ENCODE results near the gene ZNF431.
"Not testable (repeated sequence)": the region's sequence is repeated elsewhere in the genome, so short reads cannot be mapped to it uniquely, and the experiment has no call there.

The ZNF431 gene

DNA sequence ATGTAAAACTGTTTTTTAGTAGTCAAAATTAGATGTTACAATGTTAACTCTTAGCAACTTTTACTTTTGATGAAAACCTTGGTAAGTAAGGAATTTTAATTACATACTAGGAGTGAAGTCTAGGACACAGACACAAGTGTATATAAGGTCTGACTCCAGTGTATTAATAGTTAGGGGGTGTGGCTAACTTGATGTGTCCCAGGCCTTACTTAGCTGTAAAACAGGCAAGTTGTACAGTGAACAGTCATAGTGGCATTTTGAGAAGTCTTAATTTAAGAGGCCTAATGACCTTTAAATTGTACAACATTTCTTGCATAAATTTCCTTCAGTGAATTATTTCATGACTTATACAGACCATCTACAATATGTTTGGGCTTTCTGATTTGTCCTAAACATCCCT lies 6.8 kb downstream of the ZNF431 start:
- no peak for DNase-seq

DNA sequence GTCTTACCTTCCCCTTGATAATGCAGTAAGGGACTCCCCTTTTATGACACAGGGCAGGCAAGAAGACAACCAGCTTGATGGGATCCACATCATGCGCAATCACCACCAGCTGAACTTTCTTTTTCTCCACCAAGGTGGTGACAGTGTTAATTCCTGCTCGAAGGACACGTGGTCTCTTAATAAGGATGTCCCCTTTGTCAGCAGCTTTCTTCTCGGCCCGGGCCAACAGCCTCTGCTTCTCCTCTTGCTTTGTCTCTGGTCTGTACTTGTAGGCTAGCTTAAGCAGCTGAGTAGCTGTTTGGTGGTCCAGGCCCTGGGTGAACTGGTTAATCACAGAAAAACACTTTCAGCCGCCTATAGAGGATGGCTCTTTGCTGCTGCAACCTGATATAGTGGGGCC lies 8.0 kb downstream of the ZNF431 start:
- DNase-seq: no peak

DNA sequence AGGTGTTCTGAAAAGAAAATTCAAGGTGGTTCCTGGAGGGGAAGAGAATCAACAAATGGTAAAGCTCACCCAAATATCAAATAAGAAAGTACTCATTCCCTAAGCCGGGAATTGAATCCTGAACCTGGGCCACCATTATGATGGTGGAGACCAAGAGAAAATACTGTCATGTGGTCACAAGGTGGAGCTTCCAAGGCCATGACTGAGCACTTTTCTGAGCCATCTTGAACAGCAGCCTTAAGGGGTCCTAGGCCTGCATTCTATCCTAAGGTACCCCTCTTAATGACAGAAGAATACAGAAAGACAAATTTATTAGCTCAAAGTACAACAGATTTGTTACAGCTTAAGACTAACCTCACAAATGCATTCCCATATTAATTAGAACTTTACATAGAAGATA lies 9.6 kb downstream of the ZNF431 start:
- DNase-seq: no peak

DNA sequence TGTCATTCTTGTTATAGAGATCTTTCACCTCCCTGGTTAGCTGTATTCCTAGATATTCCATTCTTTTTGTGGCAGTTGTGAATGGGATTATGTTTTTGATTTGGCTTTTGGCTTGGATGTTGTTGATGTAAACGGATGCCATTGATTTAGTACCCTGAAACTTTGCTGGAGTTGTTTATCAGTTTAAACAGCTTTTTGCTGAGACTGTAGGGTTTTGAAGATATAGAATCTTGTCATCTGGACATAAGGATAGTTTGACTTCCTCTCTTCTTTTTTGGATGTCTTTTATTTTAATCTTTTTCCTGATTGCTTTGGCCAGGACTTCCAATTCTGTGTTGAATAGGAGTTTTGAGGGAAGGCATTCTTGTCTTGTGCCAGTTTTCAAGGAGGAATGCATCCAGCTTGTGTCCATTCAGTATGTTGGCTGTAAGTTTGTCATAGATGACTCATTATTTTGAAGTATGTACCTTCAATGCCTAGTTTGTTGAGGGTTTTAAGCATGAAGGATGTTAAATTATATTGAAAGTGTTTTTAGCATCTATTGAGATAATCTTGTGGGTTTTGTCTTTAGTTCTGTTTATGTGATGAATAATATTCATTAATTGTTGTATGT lies 16.8 kb downstream of the ZNF431 start:
- no peak for DNase-seq

DNA sequence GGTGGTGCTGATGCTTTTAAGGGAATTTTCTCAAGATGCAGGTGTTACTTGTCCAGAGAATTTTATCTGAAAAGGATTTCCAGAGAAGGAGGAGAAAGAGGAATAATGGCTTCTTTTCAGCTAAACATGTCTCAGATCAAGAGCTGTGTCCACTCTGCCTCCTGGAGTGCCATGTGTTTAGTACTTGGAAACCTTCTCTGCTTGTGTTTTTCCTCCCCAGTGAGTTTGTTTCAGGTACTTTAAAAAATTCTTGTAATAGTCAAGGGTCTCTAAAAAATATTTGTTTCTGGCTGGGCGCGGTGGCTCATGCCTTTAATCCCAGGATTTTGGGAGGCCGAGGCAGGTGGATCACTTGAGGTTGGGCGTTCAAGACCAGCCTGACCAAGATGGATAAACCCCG lies 22.7 kb downstream of the ZNF431 start:
- no peak for DNase-seq

DNA sequence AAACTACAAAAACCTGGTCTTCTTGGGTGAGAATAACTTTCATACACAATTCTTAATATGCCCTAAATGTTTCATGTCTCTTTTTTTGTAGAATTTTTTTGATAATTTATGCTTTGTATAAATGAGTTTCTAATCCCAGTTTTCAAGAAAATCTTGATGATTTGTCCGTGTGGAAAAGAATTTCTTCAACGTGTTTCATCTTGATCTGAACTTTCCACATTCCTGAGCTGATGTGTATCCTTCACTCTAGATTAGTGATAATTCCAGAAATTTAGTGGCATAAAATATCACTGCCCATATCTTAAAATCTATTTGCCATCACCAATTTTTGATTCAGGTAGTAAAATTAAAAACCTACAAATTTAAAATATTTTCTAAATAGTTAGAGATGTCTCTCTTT lies 24.6 kb downstream of the ZNF431 start:
- no peak for DNase-seq

DNA sequence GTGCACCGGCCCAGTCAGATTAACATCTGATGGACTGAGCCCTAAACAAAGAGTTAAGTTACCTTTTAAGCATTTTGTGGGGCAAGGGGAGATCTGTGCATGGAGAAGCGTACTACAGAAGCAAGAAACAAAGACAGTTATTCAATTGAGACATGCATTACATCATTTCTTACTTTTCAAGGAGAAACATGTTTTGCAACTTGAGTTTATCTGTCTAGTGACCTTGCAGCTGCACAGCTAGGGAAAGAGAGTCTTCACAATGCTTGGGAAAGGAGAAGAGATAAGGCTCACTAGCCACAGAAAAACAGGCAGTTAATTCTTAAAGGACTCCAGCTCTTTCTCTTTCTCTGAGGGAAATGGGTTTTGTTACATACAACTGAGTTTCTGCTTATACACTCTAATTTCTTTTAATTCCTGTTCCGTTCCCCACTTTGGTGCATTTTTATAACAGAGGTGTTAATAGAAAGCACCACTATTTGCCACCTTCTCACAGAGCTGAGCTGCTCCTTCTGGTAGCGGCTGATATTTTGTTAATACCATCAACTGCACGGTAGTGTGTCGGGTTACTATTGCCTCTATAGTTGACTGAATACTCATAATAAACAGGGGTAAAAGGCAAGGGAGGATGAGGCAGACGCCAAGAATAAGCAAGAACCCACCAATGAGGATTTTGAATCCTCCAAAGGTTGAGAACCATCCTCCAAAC lies 55.9 kb downstream of the ZNF431 start:
- no peak for DNase-seq

DNA sequence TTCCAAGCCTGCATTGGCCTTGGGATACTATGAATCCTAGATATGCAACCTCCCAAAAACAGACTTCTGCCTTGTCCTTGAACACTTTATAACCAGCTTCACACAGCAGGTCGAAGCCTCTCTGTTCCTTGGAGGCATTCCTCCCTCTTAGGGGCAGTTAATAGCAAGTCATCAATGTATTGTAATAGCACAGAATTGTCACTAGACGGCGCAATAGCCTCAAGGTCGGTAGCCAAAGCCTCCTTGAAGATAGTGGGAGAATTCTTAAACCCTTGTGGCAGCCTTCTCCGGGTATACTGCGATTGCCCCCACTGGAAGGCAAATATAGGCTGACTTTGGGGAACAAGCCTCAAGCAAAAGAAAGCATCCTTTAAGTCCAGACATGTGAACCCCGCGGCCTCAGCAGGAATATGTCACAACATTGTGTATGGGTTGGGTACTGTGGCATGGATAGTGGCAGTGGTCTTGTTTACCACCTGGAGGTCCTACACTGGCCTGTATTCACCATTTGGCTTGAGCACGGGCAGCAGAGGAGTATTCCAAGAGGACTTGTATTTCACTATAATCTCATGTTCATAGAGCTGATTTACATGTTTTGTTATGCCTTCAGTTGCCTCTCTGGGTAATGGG lies 61.1 kb downstream of the ZNF431 start:
- no peak for DNase-seq

DNA sequence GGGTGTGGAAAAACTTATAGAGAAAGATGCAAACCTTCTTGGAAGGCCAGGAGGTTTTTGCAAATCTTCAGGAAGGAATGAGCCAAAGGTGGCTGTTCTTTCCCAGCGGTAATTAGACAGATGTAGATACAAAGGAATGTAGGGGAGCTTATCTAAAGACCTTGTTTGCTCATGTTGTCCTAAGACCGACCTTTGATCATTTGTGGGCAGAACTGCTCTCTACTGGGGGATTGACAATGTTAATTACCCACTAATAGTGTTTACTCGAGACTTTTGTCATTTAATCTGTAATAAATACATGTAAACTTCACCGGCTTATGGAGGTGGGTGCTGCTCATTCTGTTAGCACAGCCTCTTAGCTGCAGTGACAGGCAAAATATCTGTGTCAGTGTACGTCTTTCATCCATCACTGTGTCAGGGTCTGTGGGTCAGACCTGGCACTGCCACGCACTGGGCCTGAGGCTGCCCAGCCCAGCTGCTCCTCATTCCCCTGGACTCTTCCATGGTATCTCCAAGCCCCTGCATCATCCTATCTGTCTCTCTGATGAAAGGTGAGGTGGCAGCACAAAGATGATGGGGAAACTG lies 68.3 kb downstream of the ZNF431 start:
- no peak for DNase-seq

DNA sequence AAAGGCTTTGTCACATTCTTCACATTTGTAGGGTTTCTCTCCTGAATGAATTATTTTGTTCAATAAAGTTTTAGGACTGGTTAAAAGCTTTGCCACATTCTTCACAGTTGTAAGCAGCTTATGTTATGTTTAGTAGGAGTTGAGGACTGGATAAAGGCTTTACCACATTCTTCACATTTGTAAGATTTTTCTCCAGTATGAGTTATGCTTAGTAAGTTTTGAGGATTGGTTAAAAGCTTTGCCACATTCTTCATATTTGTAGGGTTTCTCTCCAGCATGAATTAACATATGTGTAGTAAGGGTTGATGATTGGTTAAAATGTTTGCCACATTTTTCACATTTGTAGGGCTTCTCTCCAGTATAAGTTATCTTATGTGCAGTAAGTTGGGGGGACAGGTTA lies 79.9 kb downstream of the ZNF431 start:
- no peak for DNase-seq

DNA sequence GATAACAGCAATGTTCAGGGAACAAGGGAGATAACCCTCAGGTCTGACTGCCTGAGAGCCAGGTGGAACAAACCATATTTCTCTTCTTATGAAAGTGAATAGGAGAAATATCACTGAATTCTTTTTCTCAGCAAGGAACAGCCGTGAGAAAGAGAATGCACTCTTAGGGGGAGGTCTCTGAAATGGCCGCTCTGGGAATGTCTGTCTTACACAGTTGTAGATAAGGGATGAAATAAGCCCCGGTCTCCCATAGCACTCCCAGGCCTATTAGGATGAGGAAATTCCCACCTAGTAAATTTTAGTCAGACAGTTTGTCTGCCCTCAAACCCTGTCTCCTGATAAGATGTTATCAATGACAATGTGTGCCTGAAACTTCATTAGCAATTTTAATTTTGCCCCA lies 88.1 kb downstream of the ZNF431 start:
- not testable (repeated sequence) for DNase-seq

DNA sequence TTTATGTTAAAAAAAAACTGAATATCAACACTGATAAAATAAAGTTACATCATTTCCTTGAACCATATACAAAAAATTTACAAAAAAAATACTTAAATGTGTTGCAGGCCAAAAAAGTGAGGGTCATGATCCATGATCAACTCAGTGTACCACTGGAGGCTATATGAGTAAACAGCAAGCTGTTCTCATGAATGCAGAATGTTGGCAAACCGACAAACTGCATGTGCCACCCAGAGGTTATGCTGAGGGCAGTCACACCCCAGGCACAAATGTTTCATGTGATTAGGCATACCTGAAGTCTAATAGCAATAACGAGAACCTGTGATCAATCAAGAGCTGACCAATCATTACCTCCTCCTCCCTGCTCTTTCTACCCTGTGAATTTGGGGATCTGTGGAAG lies 91.9 kb downstream of the ZNF431 start:
- DNase-seq: no peak

DNA sequence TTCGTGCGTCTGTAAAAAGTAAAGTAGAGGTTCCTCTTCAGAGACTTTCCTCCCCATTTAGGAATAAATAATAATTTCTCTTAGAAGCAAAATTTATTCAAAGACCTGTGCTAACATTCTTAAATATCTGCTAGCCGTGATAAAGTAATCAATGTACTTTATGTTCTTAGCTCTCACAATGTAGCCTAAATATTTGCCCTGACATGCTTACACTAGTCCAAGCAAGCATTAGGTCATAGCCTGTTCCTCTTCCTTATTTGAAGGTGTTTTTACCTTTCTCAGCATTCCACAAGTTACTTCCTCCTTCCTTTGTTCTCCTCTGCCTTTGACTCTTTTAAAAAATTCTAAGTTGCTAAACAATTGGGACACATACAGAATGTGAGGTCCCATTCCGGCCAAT lies 94.9 kb downstream of the ZNF431 start:
- not testable (repeated sequence) for DNase-seq

DNA sequence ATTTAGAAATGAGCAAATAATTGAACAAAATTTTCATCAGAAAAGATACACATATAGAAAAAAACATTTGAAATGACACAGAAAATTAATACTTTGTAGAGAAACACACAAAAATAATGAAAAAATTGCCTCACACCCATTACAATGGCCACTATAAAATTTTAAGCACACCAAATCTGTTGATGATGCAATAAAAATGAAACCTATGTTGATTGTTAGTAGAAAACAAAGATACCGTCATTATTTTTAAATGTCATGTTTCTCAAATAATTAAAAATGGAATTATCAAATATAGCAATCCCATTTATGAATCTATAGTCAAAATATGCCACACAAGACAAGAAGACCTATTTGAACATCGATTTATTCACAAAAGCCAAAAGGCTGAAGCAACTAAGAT lies 96.8 kb downstream of the ZNF431 start:
- DNase-seq: no peak
